HepG2 (cell line): ENCODE data around the gene FAR1. TPM values are rescaled to one million over a fixed set of nuclear protein-coding genes. Genes with fewer than 3 reads are reported as not detected.

Experiments
- ATAC-seq: fragments of 200-7000 bp; cut with Tn5 transposase; 3 replicates; pipeline ENCODE4 v1.9.1; 2020; ENCODE audit warnings: mild to moderate bottlenecking, moderate library complexity
- BruUV-seq: library from RNA; stranded (reverse); fragments of 400-500 nt; replicated peaks from 2 replicates; lab custom pipeline; 2021; lab: Mats Ljungman, UMichigan
- CTCF ChIA-PET: fragments of 300-600 bp; formaldehyde crosslinking; extraction: SDS; loops from one replicate; lab custom pipeline; 2021; ENCODE audit warnings: low total read pairs, inconsistent platforms, low intra/inter-chr PET ratio; lab: Yijun Ruan, JAX
- POLR2A ChIA-PET: fragments of 350-600 bp; sonication (Branson Sonifier 250); formaldehyde crosslinking; loops from one replicate; lab custom pipeline; 2020; ENCODE audit warnings: antibody characterized with exemption, inconsistent platforms; lab: Yijun Ruan, JAX
- DNase-seq: peaks from one replicate; pipeline ENCODE4 v3.0.0-alpha.2; 2015; ENCODE audit warnings: low spot score
- FAIRE-seq: peaks from 3 replicates; lab custom pipeline; 2011; peaks lifted over from hg19 to GRCh38; lab: Jason Lieb, UNC
- H2AFZ ChIP-seq: one replicate; pipeline ENCODE4 v1.6.1; 2011; ENCODE audit warnings: low read length, inconsistent platforms
- H3K27ac ChIP-seq: fragments of 300-600 bp; 3 replicates; pipeline ENCODE4 v1.8.0; 2011; ENCODE audit warnings: mixed run types, mild to moderate bottlenecking, mixed read lengths, low read length, inconsistent platforms; ENCODE audit not compliant: insufficient read depth; ENCODE audit errors: extremely low read length
- H3K27me3 ChIP-seq, 2 experiments: fragments of 200-600 bp in 1 of 2; 2 replicates in 1 of 2; 3 replicates in 1 of 2; pipeline versions ENCODE4 v1.6.0 to v1.8.0; 2011; ENCODE audit warnings: low read length in 2 of 2, mild to moderate bottlenecking in 2 of 2, moderate library complexity in 2 of 2, inconsistent platforms in 1 of 2; ENCODE audit not compliant: insufficient read depth in 2 of 2, control insufficient read depth in 1 of 2
- H3K36me3 ChIP-seq, 2 experiments: fragments of 200-600 bp in 1 of 2; replicated peaks in 1 of 2; 2 replicates in 1 of 2; 3 replicates in 1 of 2; pipeline versions ENCODE4 v1.5.1 to v1.8.0; 2011; ENCODE audit warnings: low read length in 2 of 2, inconsistent platforms in 1 of 2; ENCODE audit not compliant: insufficient read depth in 2 of 2, control insufficient read depth in 1 of 2
- H3K4me1 ChIP-seq: 2 replicates; pipeline ENCODE4 v1.5.1; 2012; ENCODE audit warnings: low read length, inconsistent platforms; ENCODE audit not compliant: insufficient read depth
- H3K4me2 ChIP-seq: 2 replicates; pipeline ENCODE4 v1.6.0; 2011; ENCODE audit warnings: low read depth, low read length, inconsistent platforms
- H3K4me3 ChIP-seq, 3 experiments: fragments of 200-600 bp in 1 of 3; sonication (generic), shearing (Covaris generic) in 1 of 3; replicated peaks in 1 of 3; 2 replicates each; pipeline ENCODE4 v1.5.1; 2011 to 2016; ENCODE audit warnings: low read length in 3 of 3, inconsistent platforms in 2 of 3, low read depth in 2 of 3, mild to moderate bottlenecking in 2 of 3, control low read depth in 1 of 3, mixed read lengths in 1 of 3; ENCODE audit not compliant: insufficient read depth in 1 of 3
- H3K79me2 ChIP-seq: one replicate; pipeline ENCODE4 v1.6.1; 2011; ENCODE audit warnings: low read length, inconsistent platforms; ENCODE audit not compliant: insufficient read depth
- H3K9ac ChIP-seq: 2 replicates; pipeline ENCODE4 v1.6.0; 2011; ENCODE audit warnings: mild to moderate bottlenecking, low read depth, low read length, inconsistent platforms; ENCODE audit not compliant: insufficient read depth
- H3K9me3 ChIP-seq: 2 replicates; pipeline ENCODE4 v1.5.1; 2012; ENCODE audit warnings: mild to moderate bottlenecking, low read length
- H4K20me1 ChIP-seq: 2 replicates; pipeline ENCODE4 v1.6.0; 2011; ENCODE audit warnings: inconsistent platforms, mild to moderate bottlenecking, low read length, moderate library complexity; ENCODE audit not compliant: insufficient read depth
- AKNA ChIP-seq: sonication (generic); formaldehyde crosslinking; IDR thresholded peaks from 2 replicates; pipeline ENCODE4 v1.4.0; 2020; ENCODE audit warnings: missing genetic modification reagents, borderline replicate concordance
- E2F5 ChIP-seq: sonication (generic); formaldehyde crosslinking; conservative IDR thresholded peaks from 2 replicates; pipeline ENCODE4 v1.4.0; 2020; ENCODE audit warnings: missing genetic modification reagents
- HOXA9 ChIP-seq: sonication (generic); formaldehyde crosslinking; IDR thresholded peaks from 2 replicates; pipeline ENCODE4 v1.8.1; 2022; ENCODE audit warnings: missing genetic modification reagents, mild to moderate bottlenecking, moderate library complexity, borderline replicate concordance
- KDM2A ChIP-seq: sonication (generic); formaldehyde crosslinking; IDR thresholded peaks from 2 replicates; pipeline ENCODE4 v1.4.0; 2020; ENCODE audit warnings: low read depth, missing genetic modification reagents, borderline replicate concordance
- KDM5A ChIP-seq: fragments of 200-600 bp; sonication (generic); IDR thresholded peaks from 2 replicates; pipeline ENCODE4 v1.7.0; 2018; ENCODE audit warnings: antibody characterized with exemption, mild to moderate bottlenecking, low read length, borderline replicate concordance
- SMC3 ChIP-seq: IDR thresholded peaks from 2 replicates; pipeline ENCODE4 v1.6.1; 2011; ENCODE audit warnings: low read length, improper control_type of control experiment
- SP140L ChIP-seq: sonication (generic); formaldehyde crosslinking; IDR thresholded peaks from 2 replicates; pipeline ENCODE4 v1.4.0; 2020; ENCODE audit warnings: missing genetic modification reagents, borderline replicate concordance
- TAF15 ChIP-seq: fragments of 200-400 bp; formaldehyde crosslinking; IDR thresholded peaks from one replicate; pipeline ENCODE4 v1.6.1; 2018; ENCODE audit warnings: mild to moderate bottlenecking, low read depth, low read length; ENCODE audit not compliant: poor library complexity, severe bottlenecking
- ZBTB46 ChIP-seq: sonication (generic); formaldehyde crosslinking; IDR thresholded peaks from 2 replicates; pipeline ENCODE4 v1.4.0; 2020; ENCODE audit warnings: mild to moderate bottlenecking, missing genetic modification reagents, borderline replicate concordance
- ZFY ChIP-seq: sonication (generic); formaldehyde crosslinking; IDR thresholded peaks from 2 replicates; pipeline ENCODE4 v1.4.0; 2020; ENCODE audit warnings: missing genetic modification reagents
- ZNF180 ChIP-seq: sonication (generic); formaldehyde crosslinking; IDR thresholded peaks from 2 replicates; pipeline ENCODE4 v1.4.0; 2020; ENCODE audit warnings: low read depth, missing genetic modification reagents, borderline replicate concordance
- ZNF552 ChIP-seq: sonication (generic); formaldehyde crosslinking; IDR thresholded peaks from 2 replicates; pipeline ENCODE4 v1.9.0; 2022; ENCODE audit warnings: missing genetic modification reagents, mild to moderate bottlenecking, borderline replicate concordance
- ZNF7 ChIP-seq: IDR thresholded peaks from 2 replicates; pipeline ENCODE4 v1.6.1; 2016; ENCODE audit warnings: missing biosample characterization, missing genetic modification reagents
- ZNF891 ChIP-seq: sonication (generic); formaldehyde crosslinking; IDR thresholded peaks from 2 replicates; pipeline ENCODE4 v1.5.0; 2020; ENCODE audit warnings: mild to moderate bottlenecking, missing genetic modification reagents
- WGBS: methylation state at CpG from one replicate; pipeline ENCODE4 v1.1.6; 2017; ENCODE audit warnings: low lambda C conversion rate; 5-methylcytosine and 5-hydroxymethylcytosine counted together
- in situ Hi-C: cut with HindIII; loops from 2 replicates; pipeline ENCODE4 v1.10.0; 2017; ENCODE audit warnings: low pct_unique_long_range_greater_than_20kb; ENCODE audit not compliant: extremely low pct_ligation_motif_present
- intact Hi-C: fragments of 100-400 bp; cut with micrococcal nuclease; formaldehyde crosslinking; loops from one replicate; pipeline ENCODE4 v1.10.0; 2022; ENCODE audit not compliant: unreplicated experiment
- polyA plus RNA-seq, 8 experiments: library from polyadenylated mRNA; depleted of rRNA in 3 of 8; stranded (reverse) in 7 of 8; unstranded in 1 of 8; fragments of >200 nt; fragmentation: Illumina TruSeq in 4 of 8; extraction: Trizol in 4 of 8; gene quantifications; 2 replicates each; pipeline versions ENCODE4 v1.2.1 to v1.2.3, GENCODE V29; 2011 to 2016; ENCODE audit warnings: low read depth in 4 of 8, missing spikeins in 1 of 8, mixed read lengths in 1 of 8; ENCODE audit not compliant: insufficient read depth in 1 of 8
- total RNA-seq, 5 experiments: library from RNA; depleted of rRNA; stranded (reverse); fragments of >200 nt; fragmentation: Illumina TruSeq; extraction: Trizol; gene quantifications; 2 replicates each; pipeline ENCODE4 v1.2.3, GENCODE V29; 2016; ENCODE audit warnings: low read depth in 1 of 5

The FAR1 gene
- total and polyA plus RNA-seq, 2 of the 13 experiments (the other 11 are each of a cell fraction or from before 2014, with no cell fraction given) = 0.40 to 0.95 TPM

- Histone ChIP-seq H4K20me1 (no peaks in the 10 kb centered on the region), H3K4me1 (no peaks in the 10 kb centered on the region), H2AFZ (no peak overlapping the region), H3K36me3 (no peaks in the 10 kb centered on the region), H3K27ac (no peak overlapping the region), H3K9me3 (no peaks in the 10 kb centered on the region), H3K27me3 (no peaks in the 10 kb centered on the region; a peak in 1 of 5 replicates), H3K79me2 (no peaks in the 10 kb centered on the region), H3K4me2 (no peak overlapping the region), H3K9ac (no peak overlapping the region), H3K4me3 (no peak overlapping the region)
- 53% methylated on average over 3 of the region's 9 CpGs for WGBS
- intact Hi-C loops (no loop called here), in situ Hi-C loops (no loop called here)
- no peak for DNase-seq
- POLR2A ChIA-PET = no interaction called here
- no TSS peak for BruUV-seq
- ATAC-seq = no peak
- CTCF ChIA-PET = no interaction called here
- TF ChIP-seq SMC3 (no peak), ZNF7 (CRISPR knock-in tag) (no peak), SP140L (CRISPR knock-in tag) (no peak), TAF15 (no peak), AKNA (CRISPR knock-in tag) (no peak), ZFY (CRISPR knock-in tag) (no peak), ZNF552 (CRISPR knock-in tag) (no peak), ZNF180 (CRISPR knock-in tag) (no peak), E2F5 (CRISPR knock-in tag) (no peak), ZBTB46 (CRISPR knock-in tag) (no peak), ZNF891 (CRISPR knock-in tag) (no peak), KDM2A (CRISPR knock-in tag) (no peak), KDM5A (no peak), HOXA9 (CRISPR knock-in tag) (no peak)
- FAIRE-seq = no peak
Measured at GRCh38 chr11:13759050-13759449, 90.6 kb downstream of the FAR1 start.
